Activated B cell treated with CpG ODN at 0.5 μM for 24 hours (primary cell): ENCODE data around the gene NAIF1. TPM values are rescaled to one million over a fixed set of nuclear protein-coding genes. Genes with fewer than 3 reads are reported as not detected.

Experiments
- ATAC-seq: fragments of 200-7000 bp; cut with Tn5 transposase; one replicate; pipeline ENCODE4 v1.10.0; 2021; ENCODE audit warnings: low read depth, mild to moderate bottlenecking, moderate library complexity
- CTCF ChIA-PET: fragments of 350-600 bp; sonication (Branson Sonifier 250); formaldehyde crosslinking; loops from one replicate; lab custom pipeline; 2021; ENCODE audit warnings: antibody characterized with exemption; lab: Charles Lee
- POLR2A ChIA-PET: fragments of 350-600 bp; sonication (Branson Sonifier 250); formaldehyde crosslinking; loops from one replicate; lab custom pipeline; 2021; ENCODE audit warnings: antibody characterized with exemption; lab: Charles Lee
- DNase-seq: peaks from one replicate; pipeline ENCODE4 v3.0.0; 2022
- H3K27ac Mint-ChIP-seq: one replicate; pipeline ENCODE4 v1.8.0; 2020; ENCODE audit warnings: mixed read lengths
- H3K27me3 Mint-ChIP-seq: one replicate; pipeline ENCODE4 v1.8.0; 2021; ENCODE audit warnings: mixed read lengths
- H3K36me3 Mint-ChIP-seq: one replicate; pipeline ENCODE4 v1.8.0; 2021; ENCODE audit warnings: low read depth, mixed read lengths
- H3K4me1 Mint-ChIP-seq: one replicate; pipeline ENCODE4 v1.8.0; 2021; ENCODE audit warnings: mixed read lengths
- H3K4me3 Mint-ChIP-seq: one replicate; pipeline ENCODE4 v1.8.0; 2020; ENCODE audit warnings: mild to moderate bottlenecking, mixed read lengths
- H3K9me3 Mint-ChIP-seq: one replicate; pipeline ENCODE4 v1.8.0; 2020; ENCODE audit warnings: mixed read lengths
- CTCF ChIP-seq: fragments of 200-600 bp; IDR thresholded peaks from one replicate; pipeline ENCODE4 v1.8.0; 2022; ENCODE audit warnings: antibody characterized with exemption, mild to moderate bottlenecking
- intact Hi-C: fragments of 100-400 bp; cut with micrococcal nuclease; formaldehyde crosslinking; loops from one replicate; pipeline ENCODE4 v1.15.1; 2024
- total RNA-seq: library from RNA; stranded (reverse); gene quantifications from 2 replicates; pipeline ENCODE4 v1.2.3, GENCODE V29; 2022

NAIF1 gene
- total RNA-seq, 1 donor from 2014 or later: 10.4 TPM

GRCh38 chr9:128101690-128102089 lies 34.6 kb upstream of the NAIF1 start:
- DNase-seq (no peak), ATAC-seq (no peak)
- H3K27me3 Mint-ChIP-seq: no peaks in the 10 kb centered on the region
- POLR2A ChIA-PET: no interaction called here
- H3K27ac Mint-ChIP-seq: no peak overlapping the region
- H3K9me3 Mint-ChIP-seq: no peaks in the 10 kb centered on the region
- H3K36me3 Mint-ChIP-seq: peaks cover 51% of the 10 kb centered on the region
- TF ChIP-seq CTCF: no peak
- no peak overlapping the region for H3K4me3 Mint-ChIP-seq
- intact Hi-C loops: no loop called here
- CTCF ChIA-PET: no interaction called here
- H3K4me1 Mint-ChIP-seq: peaks cover 11% of the 10 kb centered on the region

- ChIA-PET CTCF (no interaction called here), POLR2A (no interaction called here)
- no peak for DNase-seq
- no peak overlapping the region for H3K4me3 Mint-ChIP-seq
- no peak for TF ChIP-seq CTCF
- H3K27ac Mint-ChIP-seq: no peak overlapping the region
- intact Hi-C loops: no loop called here
- H3K36me3 Mint-ChIP-seq: peaks cover 46% of the 10 kb centered on the region
- ATAC-seq: no peak
- H3K27me3 Mint-ChIP-seq: no peaks in the 10 kb centered on the region
- H3K9me3 Mint-ChIP-seq: no peaks in the 10 kb centered on the region
- H3K4me1 Mint-ChIP-seq: peaks cover 13% of the 10 kb centered on the region
Measured at GRCh38 chr9:128101231-128101661, 34.1 kb upstream of the NAIF1 start.

GRCh38 chr9:128100581-128100980 lies 33.5 kb upstream of the NAIF1 start:
- ChIA-PET POLR2A (no interaction called here), CTCF (interaction anchor here (1.0 kb wide), 1 partner anchor 17 kb away, joined by 3 read pairs; no protein-coding TSS in a partner anchor)
- TF ChIP-seq CTCF: no peak
- H3K27ac Mint-ChIP-seq: no peak overlapping the region
- H3K4me1 Mint-ChIP-seq: peaks cover 13% of the 10 kb centered on the region
- intact Hi-C loops: no loop called here
- peaks cover 42% of the 10 kb centered on the region for H3K36me3 Mint-ChIP-seq
- no peaks in the 10 kb centered on the region for H3K27me3 Mint-ChIP-seq
- H3K9me3 Mint-ChIP-seq: no peaks in the 10 kb centered on the region
- no peak overlapping the region for H3K4me3 Mint-ChIP-seq
- DNase-seq (no peak), ATAC-seq (no peak)

GRCh38 chr9:128099932-128100491 lies 32.9 kb upstream of the NAIF1 start:
- Mint-ChIP-seq H3K27me3 (no peaks in the 10 kb centered on the region), H3K9me3 (no peaks in the 10 kb centered on the region), H3K36me3 (peaks cover 40% of the 10 kb centered on the region), H3K4me3 (no peak overlapping the region), H3K4me1 (peaks cover 19% of the 10 kb centered on the region), H3K27ac (no peak overlapping the region)
- ATAC-seq (no peak), DNase-seq (no peak)
- CTCF ChIA-PET: interaction anchor here (1.0 kb wide), 1 partner anchor 18 kb away, joined by 3 read pairs; no protein-coding TSS in a partner anchor
- POLR2A ChIA-PET: no interaction called here
- intact Hi-C loops: no loop called here
- TF ChIP-seq CTCF: no peak

- no peaks in the 10 kb centered on the region for H3K27me3 Mint-ChIP-seq
- CTCF ChIA-PET: interaction anchor here (1.0 kb wide), 1 partner anchor 18 kb away, joined by 3 read pairs; no protein-coding TSS in a partner anchor
- no peak for ATAC-seq
- no peaks in the 10 kb centered on the region for H3K9me3 Mint-ChIP-seq
- peaks cover 25% of the 10 kb centered on the region for H3K4me1 Mint-ChIP-seq
- no peak for DNase-seq
- H3K36me3 Mint-ChIP-seq: peaks cover 41% of the 10 kb centered on the region
- POLR2A ChIA-PET: no interaction called here
- TF ChIP-seq CTCF: no peak
- no peak overlapping the region for H3K27ac Mint-ChIP-seq
- no peak overlapping the region for H3K4me3 Mint-ChIP-seq
- intact Hi-C loops: no loop called here
Measured at GRCh38 chr9:128099231-128099931, 32.3 kb upstream of the NAIF1 start.
